ENCODE data around the gene IKZF1.

Gene IKZF1

GRCh38 chr7:50356212-50356944, 51.9 kb downstream of the IKZF1 start:
- Histone ChIP-seq H3K27me3 (ENCODE audit: control insufficient read depth, insufficient read depth, low read length) (no peaks in the 10 kb centered on the region), H3K36me3 (ENCODE audit: control insufficient read depth, insufficient read depth, low read length) (no peaks in the 10 kb centered on the region), H3K9me3 (ENCODE audit: control insufficient read depth, insufficient read depth, low read length) (no peaks in the 10 kb centered on the region), H3K4me1 (ENCODE audit: control insufficient read depth, insufficient read depth, low read length) (no peaks in the 10 kb centered on the region), H3K27ac (ENCODE audit: low read length) (no peak overlapping the region), H3K4me3 (ENCODE audit: low read length) (no peak overlapping the region)
- DNase-seq (ENCODE audit: low read depth, low spot score), result no peak
- WGBS (ENCODE audit: insufficient coverage, insufficient read length), result no CpG with 5 or more reads among the region's 15 CpGs

GRCh38 chr7:50356945-50357268, 52.4 kb downstream of the IKZF1 start:
- DNase-seq (ENCODE audit: low read depth, low spot score), result no peak
- no peaks in the 10 kb centered on the region for H3K36me3 ChIP-seq (ENCODE audit: control insufficient read depth, insufficient read depth, low read length)
- WGBS (ENCODE audit: insufficient coverage, insufficient read length), result no CpG with 5 or more reads among the region's 7 CpGs
- H3K9me3 ChIP-seq (ENCODE audit: control insufficient read depth, insufficient read depth, low read length), result no peaks in the 10 kb centered on the region
- H3K4me3 ChIP-seq (ENCODE audit: low read length), result no peak overlapping the region
- no peak overlapping the region for H3K27ac ChIP-seq (ENCODE audit: low read length)
- H3K4me1 ChIP-seq (ENCODE audit: control insufficient read depth, insufficient read depth, low read length), result no peaks in the 10 kb centered on the region
- no peaks in the 10 kb centered on the region for H3K27me3 ChIP-seq (ENCODE audit: control insufficient read depth, insufficient read depth, low read length)

- no CpG with 5 or more reads among the region's 8 CpGs for WGBS (ENCODE audit: insufficient coverage, insufficient read length)
Measured at GRCh38 chr7:50357426-50357825, 52.9 kb downstream of the IKZF1 start.

GRCh38 chr7:50358041-50358705, 53.7 kb downstream of the IKZF1 start:
- no peak overlapping the region for H3K27ac ChIP-seq (ENCODE audit: low read length)
- H3K36me3 ChIP-seq (ENCODE audit: control insufficient read depth, insufficient read depth, low read length), result no peaks in the 10 kb centered on the region
- whole genome bisulfite sequencing (ENCODE audit: insufficient coverage, insufficient read length), result no CpG with 5 or more reads among the region's 13 CpGs
- no peak overlapping the region for H3K4me3 ChIP-seq (ENCODE audit: low read length)
- H3K9me3 ChIP-seq (ENCODE audit: control insufficient read depth, insufficient read depth, low read length), result no peaks in the 10 kb centered on the region
- no peak for DNase-seq (ENCODE audit: low read depth, low spot score)
- H3K4me1 ChIP-seq (ENCODE audit: control insufficient read depth, insufficient read depth, low read length), result 0 out of 2 replicates have a peak, but pooled peaks cover 1% of the 10 kb centered on the region
- no peaks in the 10 kb centered on the region for H3K27me3 ChIP-seq (ENCODE audit: control insufficient read depth, insufficient read depth, low read length)

More at GRCh38 chr7:50357426-50357825, 52.9 kb downstream of the IKZF1 start:
- no peaks in the 10 kb centered on the region for H3K36me3 ChIP-seq (ENCODE audit: control insufficient read depth, insufficient read depth, low read length)
- H3K27ac ChIP-seq (ENCODE audit: low read length), result no peak overlapping the region
- no peaks in the 10 kb centered on the region for H3K9me3 ChIP-seq (ENCODE audit: control insufficient read depth, insufficient read depth, low read length)
- no peak overlapping the region for H3K4me3 ChIP-seq (ENCODE audit: low read length)
- H3K27me3 ChIP-seq (ENCODE audit: control insufficient read depth, insufficient read depth, low read length), result no peaks in the 10 kb centered on the region
- DNase-seq (ENCODE audit: low read depth, low spot score), result no peak
- no peaks in the 10 kb centered on the region for H3K4me1 ChIP-seq (ENCODE audit: control insufficient read depth, insufficient read depth, low read length)

- no CpG with 5 or more reads among the region's 5 CpGs for WGBS (ENCODE audit: insufficient coverage, insufficient read length)
- no peak for DNase-seq (ENCODE audit: low read depth, low spot score)
- no peak overlapping the region for H3K4me3 ChIP-seq (ENCODE audit: low read length)
- no peaks in the 10 kb centered on the region for H3K36me3 ChIP-seq (ENCODE audit: control insufficient read depth, insufficient read depth, low read length)
- 0 out of 2 replicates have a peak, but pooled peaks cover 1% of the 10 kb centered on the region for H3K4me1 ChIP-seq (ENCODE audit: control insufficient read depth, insufficient read depth, low read length)
- no peaks in the 10 kb centered on the region for H3K9me3 ChIP-seq (ENCODE audit: control insufficient read depth, insufficient read depth, low read length)
- no peaks in the 10 kb centered on the region for H3K27me3 ChIP-seq (ENCODE audit: control insufficient read depth, insufficient read depth, low read length)
- no peak overlapping the region for H3K27ac ChIP-seq (ENCODE audit: low read length)
Measured at GRCh38 chr7:50358779-50359178, 54.3 kb downstream of the IKZF1 start.

GRCh38 chr7:50359258-50359994, 54.9 kb downstream of the IKZF1 start:
- no peaks in the 10 kb centered on the region for H3K36me3 ChIP-seq (ENCODE audit: control insufficient read depth, insufficient read depth, low read length)
- no peak overlapping the region for H3K4me3 ChIP-seq (ENCODE audit: low read length)
- H3K27me3 ChIP-seq (ENCODE audit: control insufficient read depth, insufficient read depth, low read length), result no peaks in the 10 kb centered on the region
- no peak overlapping the region for H3K27ac ChIP-seq (ENCODE audit: low read length)
- no peaks in the 10 kb centered on the region for H3K9me3 ChIP-seq (ENCODE audit: control insufficient read depth, insufficient read depth, low read length)
- no CpG with 5 or more reads among the region's 9 CpGs for WGBS (ENCODE audit: insufficient coverage, insufficient read length)
- H3K4me1 ChIP-seq (ENCODE audit: control insufficient read depth, insufficient read depth, low read length), result 0 out of 2 replicates have a peak, but pooled peaks cover 1% of the 10 kb centered on the region
- DNase-seq (ENCODE audit: low read depth, low spot score), result no peak

- Histone ChIP-seq H3K4me3 (ENCODE audit: low read length) (no peak overlapping the region), H3K9me3 (ENCODE audit: control insufficient read depth, insufficient read depth, low read length) (no peaks in the 10 kb centered on the region), H3K36me3 (ENCODE audit: control insufficient read depth, insufficient read depth, low read length) (no peaks in the 10 kb centered on the region), H3K27ac (ENCODE audit: low read length) (no peak overlapping the region), H3K27me3 (ENCODE audit: control insufficient read depth, insufficient read depth, low read length) (no peaks in the 10 kb centered on the region), H3K4me1 (ENCODE audit: control insufficient read depth, insufficient read depth, low read length) (0 out of 2 replicates have a peak, but pooled peaks cover 1% of the 10 kb centered on the region)
- no peak for DNase-seq (ENCODE audit: low read depth, low spot score)
- no CpG with 5 or more reads among the region's 20 CpGs for WGBS (ENCODE audit: insufficient coverage, insufficient read length)
Measured at GRCh38 chr7:50359995-50360925, 55.7 kb downstream of the IKZF1 start.

- no peaks in the 10 kb centered on the region for H3K27me3 ChIP-seq (ENCODE audit: control insufficient read depth, insufficient read depth, low read length)
- no peaks in the 10 kb centered on the region for H3K36me3 ChIP-seq (ENCODE audit: control insufficient read depth, insufficient read depth, low read length)
- no peak overlapping the region for H3K4me3 ChIP-seq (ENCODE audit: low read length)
- H3K27ac ChIP-seq (ENCODE audit: low read length), result no peak overlapping the region
- WGBS (ENCODE audit: insufficient coverage, insufficient read length), result no CpG with 5 or more reads among the region's 5 CpGs
- H3K4me1 ChIP-seq (ENCODE audit: control insufficient read depth, insufficient read depth, low read length), result 0 out of 2 replicates have a peak, but pooled peaks cover 1% of the 10 kb centered on the region
- no peak for DNase-seq (ENCODE audit: low read depth, low spot score)
- no peaks in the 10 kb centered on the region for H3K9me3 ChIP-seq (ENCODE audit: control insufficient read depth, insufficient read depth, low read length)
Measured at GRCh38 chr7:50362142-50362541, 57.6 kb downstream of the IKZF1 start.

GRCh38 chr7:50362712-50363282, 58.3 kb downstream of the IKZF1 start:
- no peak overlapping the region for H3K27ac ChIP-seq (ENCODE audit: low read length)
- H3K4me3 ChIP-seq (ENCODE audit: low read length), result no peak overlapping the region
- 0 out of 2 replicates have a peak, but pooled peaks cover 1% of the 10 kb centered on the region for H3K4me1 ChIP-seq (ENCODE audit: control insufficient read depth, insufficient read depth, low read length)
- H3K9me3 ChIP-seq (ENCODE audit: control insufficient read depth, insufficient read depth, low read length), result no peaks in the 10 kb centered on the region
- H3K36me3 ChIP-seq (ENCODE audit: control insufficient read depth, insufficient read depth, low read length), result no peaks in the 10 kb centered on the region
- no CpG with 5 or more reads among the region's 6 CpGs for WGBS (ENCODE audit: insufficient coverage, insufficient read length)
- DNase-seq (ENCODE audit: low read depth, low spot score), result no peak
- no peaks in the 10 kb centered on the region for H3K27me3 ChIP-seq (ENCODE audit: control insufficient read depth, insufficient read depth, low read length)
